Spleen (tissue), 11 donors: Measurements from ENCODE around the gene PCCA. TPM values are rescaled to one million over a fixed set of nuclear protein-coding genes. Genes with fewer than 3 reads are reported as not detected.

Experiments
- DNase-seq: peaks from one replicate; pipeline ENCODE4 v3.0.0-alpha.2; 2020
- H3K27ac ChIP-seq, 8 donors: fragments of 200-600 bp; sonication (generic) in 7 of 8; 1 replicate in 4 of 8; 2 replicates in 4 of 8; pipeline versions ENCODE4 v1.5.0 to v1.8.0; 2016 to 2021; ENCODE audit warnings: inconsistent platforms in 4 of 8, mild to moderate bottlenecking in 4 of 8, moderate library complexity in 1 of 8
- H3K27me3 ChIP-seq, 7 donors: fragments of 200-600 bp; sonication (generic) in 6 of 7; replicated peaks in 1 of 7; 1 replicate in 4 of 7; 2 replicates in 3 of 7; pipeline versions ENCODE4 v1.5.0 to v1.8.0; 2016 to 2021; ENCODE audit warnings: inconsistent platforms in 3 of 7, mild to moderate bottlenecking in 1 of 7
- H3K36me3 ChIP-seq, 6 donors: fragments of 200-600 bp; sonication (generic) in 5 of 6; 1 replicate in 4 of 6; 2 replicates in 2 of 6; pipeline versions ENCODE4 v1.5.0 to v1.8.0; 2016 to 2021; ENCODE audit warnings: inconsistent platforms in 2 of 6
- H3K4me1 ChIP-seq, 6 donors: fragments of 200-600 bp; sonication (generic) in 5 of 6; 1 replicate in 3 of 6; 2 replicates in 3 of 6; pipeline versions ENCODE4 v1.5.0 to v1.8.0; 2016 to 2021; ENCODE audit warnings: inconsistent platforms in 3 of 6
- H3K4me3 ChIP-seq, 8 donors: fragments of 200-600 bp; sonication (generic) in 7 of 8; 1 replicate in 4 of 8; 2 replicates in 4 of 8; pipeline versions ENCODE4 v1.5.0 to v1.8.0; 2016 to 2021; ENCODE audit warnings: inconsistent platforms in 4 of 8, mild to moderate bottlenecking in 4 of 8, moderate library complexity in 2 of 8
- H3K9me3 ChIP-seq, 8 donors: fragments of 200-600 bp; sonication (generic) in 7 of 8; 1 replicate in 4 of 8; 2 replicates in 4 of 8; pipeline versions ENCODE4 v1.5.0 to v1.8.0; 2016 to 2021; ENCODE audit warnings: inconsistent platforms in 4 of 8
- CTCF ChIP-seq, 11 experiments: fragments of 200-600 bp in 7 of 11; fragments of 450-650 bp in 4 of 11; sonication (generic) in 4 of 11; IDR thresholded peaks in 8 of 11; conservative IDR thresholded peaks in 3 of 11; 1 replicate in 7 of 11; 2 replicates in 4 of 11; pipeline versions ENCODE4 v1.4.0 to v1.8.0; 2016 to 2021; ENCODE audit warnings: antibody characterized with exemption in 11 of 11, inconsistent platforms in 4 of 11, mild to moderate bottlenecking in 1 of 11
- POLR2A ChIP-seq, 3 donors: fragments of 450-650 bp; IDR thresholded peaks; one replicate each; pipeline ENCODE4 v1.5.1; 2017; ENCODE audit warnings: antibody characterized with exemption in 3 of 3, mild to moderate bottlenecking in 1 of 3
- POLR2AphosphoS5 ChIP-seq, 3 donors: sonication (generic); formaldehyde crosslinking; IDR thresholded peaks; one replicate each; pipeline ENCODE4 v1.5.1; 2017; ENCODE audit warnings: antibody characterized with exemption in 3 of 3
- WGBS, 5 donors: extraction: QIAGEN DNeasy Blood & Tissue Kit in 3 of 5; methylation state at CpG; one replicate each; pipeline versions ENCODE4 v1.1.5 to v1.1.7; 2013 to 2018; 5-methylcytosine and 5-hydroxymethylcytosine counted together
- intact Hi-C: fragments of 100-400 bp; cut with DNase I; formaldehyde crosslinking; loops from one replicate; pipeline ENCODE4 v1.15.0; 2023; ENCODE audit warnings: low total_unique reads
- polyA plus RNA-seq, 3 donors: library from polyadenylated mRNA; stranded (reverse); fragments of 200-250 nt; gene quantifications; one replicate each; pipeline ENCODE4 v1.2.1, GENCODE V29; 2013
- total RNA-seq, 7 donors: library from RNA; depleted of rRNA in 3 of 7; stranded (reverse); fragments of >200 nt in 3 of 7; fragmentation: NEBNext Ultra II Directional in 4 of 7; extraction: Animal tissue kit (Norgen Biotek cat#: 25700) in 4 of 7; gene quantifications; one replicate each; pipeline versions ENCODE4 v1.1.0 to v1.2.1, GENCODE V29; 2016 to 2021
- donor health status: healthy with polysubstance abuse.
- donor health status: DM: no; HTN: no; CAD: no; lungs with moderate emphysema.
- donor health status: DM: no; HTN: no; CAD: no.
- donor health status: Bipolar disorder and iron deficiency.
- donor health status: healthy.
- donor health status: DM: no; HTN: no; CAD: no.
- donor health status: DM: yes; HTN: yes; CAD: no.

PCCA gene
- total and polyA plus RNA-seq, 10 donors = 9.3 to 54.9 (median 43.9) TPM

- WGBS, 5 donors = 78 to 86% (median 84%) methylated on average over 9 of the region's 9 CpGs
- H3K4me3 ChIP-seq = peak overlapping the region in 1 of 8 donors; percentile 18
- H3K36me3 ChIP-seq = peaks cover 0 to 8% (median 0%) of the 10 kb centered on the region in 6 donors
- peaks cover 0 to 34% (median 13%) of the 10 kb centered on the region in 6 donors for H3K4me1 ChIP-seq
- intact Hi-C loops = loop anchor here (5.0 to 10.0 kb wide), 2 partner anchors 282 to 860 kb away; no protein-coding TSS in a partner anchor
- DNase-seq = no peak
- no peak for TF ChIP-seq POLR2AphosphoS5 (IDR thresholded peaks at IDR 0.05)
- no peaks in the 10 kb centered on the region for H3K9me3 ChIP-seq
- H3K27me3 ChIP-seq = peaks cover 0 to 6% (median 0%) of the 10 kb centered on the region in 7 donors
- H3K27ac ChIP-seq = peak overlapping the region in 2 of 8 donors; percentile 33 to 46
Observed at GRCh38 chr13:100517135-100517534, 428.2 kb downstream of the PCCA start.

DNA sequence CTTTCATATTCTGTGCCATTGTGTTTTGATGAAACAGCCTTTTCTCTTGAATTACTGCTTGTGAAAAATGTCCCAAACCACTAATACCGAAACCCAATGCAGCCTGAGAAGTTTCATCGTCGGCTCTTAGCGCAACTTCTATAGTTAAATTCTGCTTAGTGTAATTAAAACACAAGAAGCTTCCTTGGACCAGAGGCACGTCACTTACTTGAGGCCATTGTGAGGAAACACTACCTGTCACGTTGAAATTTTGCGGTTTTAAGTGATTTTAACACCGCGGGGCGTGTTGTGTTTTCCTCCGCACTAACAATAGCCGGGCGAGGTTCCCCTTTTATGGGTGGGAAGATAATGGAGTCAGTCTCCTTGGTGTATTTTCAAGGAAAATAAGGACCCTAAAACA lies 428.8 kb downstream of the PCCA start:
- Histone ChIP-seq H3K36me3 (peaks cover 0 to 8% (median 0%) of the 10 kb centered on the region in 6 donors), H3K27me3 (peaks cover 0 to 11% (median 0%) of the 10 kb centered on the region in 7 donors), H3K9me3 (no peaks in the 10 kb centered on the region), H3K4me3 (peak overlapping the region in 1 of 8 donors; percentile 18), H3K27ac (peak overlapping the region in 3 of 8 donors; percentile 33 to 46 (median 42)), H3K4me1 (peaks cover 0 to 38% (median 13%) of the 10 kb centered on the region in 6 donors)
- WGBS, 5 donors = 41 to 64% (median 52%) methylated on average over 13 of the region's 13 CpGs
- no peak for TF ChIP-seq POLR2AphosphoS5 (IDR thresholded peaks at IDR 0.05)
- TF ChIP-seq POLR2A (IDR thresholded peaks at IDR 0.05) = no peak
- no peak for TF ChIP-seq CTCF (IDR thresholded peaks at IDR 0.05 in 8 of 11, conservative IDR thresholded peaks at IDR 0.05 in 3 of 11)
- DNase-seq = no peak
- intact Hi-C loops = loop anchor here (5.0 to 10.0 kb wide), 2 partner anchors 283 to 860 kb away; no protein-coding TSS in a partner anchor

DNA sequence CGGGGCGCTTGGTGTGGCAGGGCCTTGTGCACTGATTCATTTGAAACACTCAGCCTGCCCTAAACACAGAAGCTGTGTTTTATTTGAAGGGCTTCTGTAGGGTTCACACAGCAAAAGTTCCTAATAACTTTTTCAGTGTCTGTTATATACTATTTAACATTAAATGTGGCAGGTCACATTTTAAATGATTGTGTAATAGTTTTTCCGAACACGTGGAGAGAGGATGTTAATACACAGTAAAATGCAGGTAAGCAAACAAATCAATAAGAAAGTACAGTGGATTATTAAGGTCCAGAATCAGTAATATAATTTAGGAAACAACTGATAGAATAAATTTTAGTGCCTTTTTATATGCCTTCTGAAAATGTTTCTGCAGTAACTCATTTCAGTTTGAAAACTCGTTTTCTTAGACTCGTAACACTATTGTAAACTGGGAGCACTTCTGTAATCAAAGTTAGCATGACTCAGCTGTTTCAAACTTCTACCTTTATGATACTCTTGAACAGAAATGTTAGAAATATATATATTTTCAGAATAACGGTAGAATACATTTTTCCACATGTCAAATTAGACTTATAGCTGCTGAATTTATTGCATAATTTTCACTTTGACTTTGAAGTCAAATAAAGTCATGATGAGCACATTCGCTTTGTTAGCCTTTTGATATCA lies 429.6 kb downstream of the PCCA start:
- Histone ChIP-seq H3K27ac (no peak overlapping the region), H3K9me3 (no peaks in the 10 kb centered on the region), H3K4me1 (peaks cover 0 to 38% (median 13%) of the 10 kb centered on the region in 6 donors), H3K27me3 (peaks cover 0 to 11% (median 0%) of the 10 kb centered on the region in 7 donors), H3K4me3 (no peak overlapping the region), H3K36me3 (peaks cover 0 to 8% (median 0%) of the 10 kb centered on the region in 6 donors)
- intact Hi-C loops = loop anchor here (5.0 to 10.0 kb wide), 2 partner anchors 284 to 861 kb away; no protein-coding TSS in a partner anchor
- TF ChIP-seq POLR2A (IDR thresholded peaks at IDR 0.05) = no peak
- no peak for DNase-seq
- WGBS, 5 donors = 86 to 95% (median 89%) methylated on average over 8 of the region's 8 CpGs

DNA sequence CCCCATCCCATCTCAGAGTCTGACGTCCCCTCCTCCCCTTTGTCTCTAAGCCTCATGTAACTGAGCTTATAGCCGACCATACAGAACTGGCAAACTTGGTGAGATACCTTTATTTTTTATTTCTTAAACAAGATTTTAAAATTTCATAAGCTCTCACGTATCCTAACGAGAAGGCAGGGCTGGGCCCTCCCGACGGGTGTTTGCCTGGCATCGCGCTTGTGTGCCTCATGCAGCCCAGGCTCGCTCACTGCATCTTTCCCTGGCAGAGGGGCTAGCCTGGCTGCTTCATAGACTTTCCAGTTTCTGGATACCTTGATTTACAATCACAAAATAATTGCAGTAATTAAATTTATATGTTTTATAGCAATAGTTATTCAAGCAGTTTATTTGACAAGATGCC lies 430.7 kb downstream of the PCCA start:
- TF ChIP-seq CTCF (IDR thresholded peaks at IDR 0.05 in 8 of 11, conservative IDR thresholded peaks at IDR 0.05 in 3 of 11) (no peak), POLR2AphosphoS5 (IDR thresholded peaks at IDR 0.05) (no peak), POLR2A (IDR thresholded peaks at IDR 0.05) (no peak)
- intact Hi-C loops = loop anchor here (5.0 to 10.0 kb wide), 2 partner anchors 285 to 862 kb away; no protein-coding TSS in a partner anchor

More for the DNA sequence above, 430.7 kb downstream of the PCCA start:
- Histone ChIP-seq H3K27ac (no peak overlapping the region), H3K27me3 (peaks cover 0 to 11% (median 0%) of the 10 kb centered on the region in 7 donors), H3K9me3 (no peaks in the 10 kb centered on the region), H3K36me3 (peaks cover 0 to 8% (median 0%) of the 10 kb centered on the region in 6 donors), H3K4me3 (no peak overlapping the region), H3K4me1 (peaks cover 0 to 31% (median 8%) of the 10 kb centered on the region in 6 donors)
- no peak for DNase-seq
- WGBS, 5 donors = 95 to 99% (median 97%) methylated on average over 9 of the region's 9 CpGs
